GM19099 (cell line): ENCODE results near the gene PNMA1.
A peak's percentile ranks its signal among the peaks of the same experiment; 100 is the strongest.

Experiments used
- POLR2A ChIP-seq: IDR thresholded peaks from 3 replicates; pipeline ENCODE4 v1.6.1; 2011; ENCODE audit warnings: low read depth; ENCODE audit not compliant: insufficient read length; ENCODE audit errors: extremely low read depth

The PNMA1 gene, protein sequence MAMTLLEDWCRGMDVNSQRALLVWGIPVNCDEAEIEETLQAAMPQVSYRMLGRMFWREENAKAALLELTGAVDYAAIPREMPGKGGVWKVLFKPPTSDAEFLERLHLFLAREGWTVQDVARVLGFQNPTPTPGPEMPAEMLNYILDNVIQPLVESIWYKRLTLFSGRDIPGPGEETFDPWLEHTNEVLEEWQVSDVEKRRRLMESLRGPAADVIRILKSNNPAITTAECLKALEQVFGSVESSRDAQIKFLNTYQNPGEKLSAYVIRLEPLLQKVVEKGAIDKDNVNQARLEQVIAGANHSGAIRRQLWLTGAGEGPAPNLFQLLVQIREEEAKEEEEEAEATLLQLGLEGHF

DNA sequence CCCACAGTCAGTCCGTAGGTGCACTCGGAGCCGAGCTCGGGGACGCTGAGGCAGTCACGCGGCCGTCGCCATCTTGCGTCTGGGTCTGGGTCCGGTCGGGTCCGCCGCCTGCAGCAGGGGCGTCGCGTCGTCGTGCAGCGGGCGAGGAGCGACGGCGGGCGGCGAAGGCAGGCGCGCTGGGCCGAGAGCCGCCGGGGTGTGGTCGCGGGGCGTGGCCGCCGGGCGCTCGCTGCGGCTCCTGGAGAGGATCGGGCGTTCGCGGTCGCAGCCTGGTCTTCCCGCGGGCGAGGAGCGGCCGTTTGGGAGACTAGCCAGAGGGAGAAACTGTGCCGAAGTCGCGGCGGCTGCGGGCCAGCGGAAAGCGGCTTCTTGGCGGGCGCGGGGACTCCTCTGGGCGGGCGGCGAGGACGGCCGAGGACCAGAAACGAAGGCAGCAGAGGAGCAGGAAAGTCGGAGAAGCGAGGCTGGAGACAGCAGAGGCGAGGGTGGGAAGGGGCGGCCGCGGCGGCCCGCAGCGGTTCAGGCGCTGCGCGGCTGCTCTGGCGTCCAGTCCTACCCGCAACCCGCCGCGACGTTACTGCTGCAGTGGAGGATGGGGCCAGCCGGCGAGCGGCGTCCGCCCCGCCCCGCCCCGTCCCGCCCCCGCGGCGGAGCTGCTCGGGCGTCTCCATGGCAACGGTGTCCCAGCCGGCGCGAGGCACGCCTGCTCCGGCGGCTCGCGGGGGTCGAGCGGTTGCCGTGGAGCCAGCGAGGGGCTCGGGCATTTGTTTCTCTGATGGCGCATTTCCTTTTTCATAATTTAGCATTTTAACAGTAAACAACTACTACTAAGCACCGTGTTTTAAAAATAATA is at the start of gene PNMA1:
Gene PNMA1, minus strand, starts transcription at position 582 of the 853 bp plus-strand sequence. CDS start 745 bp downstream, outside the sequence.
- TF ChIP-seq POLR2A: peak; percentile 43

DNA sequence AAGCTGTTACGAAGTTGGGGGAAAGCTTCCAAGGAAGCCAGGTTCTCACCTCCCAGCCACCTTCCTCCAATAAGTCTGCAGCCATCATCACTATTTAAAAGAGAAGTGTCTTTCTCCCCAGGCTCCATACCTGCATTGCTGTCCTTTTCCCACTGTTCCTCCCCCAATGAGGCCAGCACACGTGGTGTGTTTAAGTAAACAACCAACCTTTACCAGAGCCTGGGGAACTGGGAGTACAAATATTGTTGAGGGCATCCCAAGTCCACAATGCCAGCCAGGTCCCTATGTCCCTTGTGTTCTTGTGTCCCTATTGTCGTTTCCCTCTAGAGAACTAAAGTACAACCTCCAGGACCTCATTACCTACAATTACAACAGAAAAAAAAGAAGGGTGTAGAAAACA is 49.2 kb upstream of the PNMA1 start:
- TF ChIP-seq POLR2A: no peak

DNA sequence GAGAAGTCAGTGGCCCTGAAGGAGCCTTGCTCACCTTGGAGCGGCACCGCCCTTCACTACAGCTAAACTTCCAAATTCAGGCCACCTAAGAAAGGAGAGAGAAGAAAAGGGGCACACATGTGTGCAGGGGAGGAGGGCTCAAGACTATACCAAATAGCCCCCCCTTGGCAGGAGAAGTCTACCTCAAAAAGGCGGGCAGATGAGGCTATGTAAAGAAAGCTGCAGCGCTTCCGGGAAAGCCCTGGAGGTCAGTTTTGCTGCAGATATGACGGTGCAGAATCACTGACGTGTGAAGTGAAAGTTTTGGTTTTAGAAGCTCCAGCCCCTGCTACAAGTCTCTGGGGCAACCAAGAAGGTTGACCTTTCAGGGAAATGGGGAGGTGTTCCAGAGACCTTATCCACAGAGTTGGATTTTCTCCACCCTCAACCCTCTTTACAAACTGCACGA is 48.2 kb upstream of the PNMA1 start:
- TF ChIP-seq POLR2A: peak; percentile 41

DNA sequence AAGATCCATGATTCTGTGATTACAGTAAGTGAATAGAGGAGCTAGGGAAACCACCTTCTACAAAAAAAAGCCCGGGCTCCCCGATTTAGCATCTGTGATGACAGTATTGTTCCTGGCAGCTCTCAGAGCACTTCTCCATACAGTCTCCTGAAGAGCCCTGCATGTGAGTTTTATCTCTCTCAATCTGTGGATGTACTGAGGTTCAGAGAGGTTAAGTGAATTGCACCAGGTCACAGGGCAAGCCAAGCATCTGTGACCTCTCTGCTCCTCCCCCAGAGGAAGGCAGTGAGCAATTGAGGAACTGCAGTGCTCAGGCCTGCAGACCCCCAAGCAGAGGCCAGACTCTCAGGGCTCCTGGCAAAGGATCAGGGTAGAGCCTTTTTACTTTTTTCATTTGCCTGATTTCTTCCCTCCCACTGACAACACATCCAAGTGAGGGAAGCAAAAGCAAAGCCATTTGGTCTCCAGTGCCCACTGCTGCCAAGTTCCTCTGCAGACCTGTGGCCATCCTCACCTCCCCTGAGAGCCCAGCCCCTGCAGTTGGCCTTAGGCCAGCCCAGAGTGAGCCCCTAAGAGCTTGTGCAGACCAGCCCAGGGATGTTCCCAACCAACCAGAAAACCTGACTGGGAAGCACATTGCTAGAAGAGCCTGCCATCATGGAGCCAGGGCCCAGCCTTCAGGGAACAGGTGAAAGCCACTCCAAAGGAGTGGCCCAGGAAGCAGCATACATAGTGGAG is 47.6 kb upstream of the PNMA1 start:
- TF ChIP-seq POLR2A: no peak

DNA sequence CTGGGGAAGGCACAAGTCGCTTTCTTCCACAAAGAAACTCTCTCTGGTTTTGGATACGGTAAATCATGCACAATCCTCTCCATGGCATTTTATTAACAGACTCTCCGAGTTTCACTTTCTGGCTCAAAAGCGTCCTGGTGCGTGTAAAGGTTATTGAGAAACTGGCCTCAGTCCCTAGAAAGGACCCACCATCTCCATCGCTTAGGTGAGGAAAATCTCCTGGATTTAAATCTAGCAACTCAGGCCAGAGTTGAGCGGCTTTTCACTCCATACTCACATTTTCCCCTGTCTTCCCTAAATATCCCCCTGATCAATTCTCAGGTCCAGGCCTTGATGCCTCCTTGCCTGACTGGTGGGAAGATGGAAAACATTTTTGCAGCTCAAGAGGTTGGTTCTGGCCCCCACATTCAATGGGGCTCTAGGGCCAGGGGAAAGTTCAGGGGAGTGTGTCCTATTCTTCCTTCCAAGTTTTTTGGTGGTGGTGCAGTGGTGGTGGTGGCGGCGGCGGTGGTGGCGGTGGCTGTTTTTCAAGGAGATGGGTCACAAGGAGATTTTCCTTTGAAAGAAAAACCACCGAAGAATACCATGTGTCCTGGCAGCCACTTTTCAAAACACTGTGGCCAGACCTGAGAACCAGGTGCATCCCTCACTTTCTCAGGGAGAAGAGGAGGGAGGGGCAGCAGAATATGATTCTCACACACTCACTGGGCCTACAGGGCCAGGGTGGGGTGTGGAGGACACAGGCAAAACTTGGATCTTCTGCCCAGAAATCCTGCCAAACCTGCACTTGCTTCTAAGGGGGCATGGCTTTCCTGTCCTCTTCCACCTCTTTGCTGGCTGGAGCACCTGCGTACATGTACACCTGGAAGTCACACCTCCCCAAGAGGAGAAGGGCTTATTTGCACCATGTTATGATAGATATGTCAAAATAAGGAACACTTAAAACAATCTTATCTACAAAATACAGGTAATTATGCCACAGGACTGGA is 46.7 kb upstream of the PNMA1 start:
- TF ChIP-seq POLR2A: no peak

DNA sequence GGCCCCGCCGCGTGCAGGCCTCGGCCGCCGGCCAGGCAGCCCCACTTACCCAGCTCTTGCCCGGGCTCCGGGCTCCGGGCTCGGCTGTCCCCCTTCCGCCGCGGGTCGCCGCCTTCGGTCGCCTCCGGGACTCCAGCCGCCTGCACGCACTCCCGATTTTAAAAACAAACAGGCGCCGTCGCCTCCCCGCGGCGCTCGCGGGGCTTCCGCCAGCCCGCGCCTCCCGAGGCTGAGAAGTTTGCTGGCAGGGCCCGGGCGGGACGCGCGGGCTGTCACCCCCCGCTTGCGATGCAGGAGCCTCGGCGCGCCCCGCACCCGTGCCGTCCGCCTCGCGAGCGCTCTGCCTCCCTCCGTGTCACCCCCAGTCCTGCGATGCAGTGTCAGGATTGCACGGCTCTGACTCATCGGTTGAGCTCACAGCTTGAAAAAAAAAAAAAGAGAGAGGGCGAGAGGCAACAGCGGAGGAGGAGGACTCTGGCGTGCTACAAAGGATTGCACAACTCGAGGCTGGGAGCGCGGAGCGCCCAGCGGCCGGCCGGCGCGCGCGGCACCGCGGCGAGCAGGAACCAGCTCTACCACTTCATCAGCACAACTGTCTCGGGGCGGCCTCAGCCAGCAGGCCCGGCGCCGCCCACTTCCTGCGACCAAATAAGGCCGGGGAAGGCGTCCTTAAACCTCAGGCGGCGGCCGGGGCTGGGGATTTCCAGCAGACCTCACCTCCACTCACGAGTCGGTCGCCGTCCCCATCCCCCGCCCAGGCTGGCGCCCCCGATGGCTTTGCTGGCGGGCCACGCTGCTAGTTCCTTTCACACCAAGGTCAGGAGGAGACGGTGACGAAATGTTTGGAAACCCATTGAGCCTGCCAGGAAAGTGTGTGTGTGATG is 45.8 kb upstream of the PNMA1 start:
- peak; percentile 99 for TF ChIP-seq POLR2A

DNA sequence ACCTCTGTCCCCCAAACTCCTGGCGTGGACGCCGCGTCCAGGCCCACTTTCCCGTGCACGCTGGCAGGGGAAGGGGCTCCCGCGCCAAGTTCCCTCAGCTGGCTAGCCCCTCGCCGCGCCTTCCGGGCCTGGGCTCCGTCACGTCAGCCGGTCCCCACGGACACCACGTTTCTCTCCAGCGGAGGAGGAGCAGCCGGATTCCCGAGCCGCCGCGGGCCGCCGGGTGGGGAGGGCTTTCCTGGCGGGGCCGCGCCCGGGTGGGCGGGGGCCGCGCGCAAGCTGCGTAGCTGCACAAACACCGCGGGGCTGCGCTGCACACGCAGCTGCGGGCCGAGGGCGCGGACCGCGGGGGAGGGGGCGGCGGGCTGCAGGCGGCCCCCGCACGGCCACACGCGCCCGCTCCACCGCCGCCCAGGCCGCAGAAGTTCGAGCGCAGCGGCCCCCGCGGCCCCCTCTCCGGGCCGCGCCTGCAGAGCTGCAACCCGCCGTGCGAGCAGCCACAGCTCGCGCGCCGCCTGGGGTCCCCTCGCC is 45.1 kb upstream of the PNMA1 start:
- TF ChIP-seq POLR2A: no peak

DNA sequence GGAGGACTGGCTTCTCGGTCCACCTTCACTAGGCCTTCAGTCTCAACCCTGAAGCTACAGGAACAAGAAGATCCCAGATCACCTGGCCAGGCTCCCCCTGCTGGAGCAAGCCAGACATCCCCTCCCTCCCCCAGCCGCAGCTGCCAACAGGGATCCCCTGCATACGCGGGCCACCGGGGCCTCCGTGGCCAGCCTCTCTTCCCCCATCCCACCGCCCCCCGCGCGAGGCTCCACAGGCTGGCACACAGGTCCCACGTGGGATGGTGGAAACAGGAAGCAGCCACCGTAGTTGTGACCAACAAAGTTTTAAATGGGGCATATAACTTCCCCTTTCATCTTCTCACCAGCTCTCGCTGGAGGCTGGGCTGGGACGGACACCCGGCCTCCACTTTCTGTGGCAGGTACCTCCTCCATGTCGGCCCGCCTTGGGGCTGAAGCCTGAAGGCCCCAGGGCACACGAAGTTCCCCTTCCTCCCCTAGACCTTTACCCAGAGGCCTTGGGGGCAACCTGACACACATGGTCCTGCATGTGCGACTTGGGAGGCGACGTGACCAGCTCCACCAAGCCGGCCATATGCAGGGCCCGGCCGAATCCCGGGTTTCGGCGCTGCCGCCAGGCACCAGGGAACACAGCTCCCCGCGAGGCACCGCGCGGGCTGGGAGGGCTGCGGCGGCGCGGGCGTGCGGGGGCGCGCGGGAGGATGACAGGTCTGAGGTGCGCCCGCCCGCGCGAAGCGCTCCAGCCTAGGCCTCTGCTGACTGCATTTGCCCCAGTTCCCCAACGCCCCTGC is 44.4 kb upstream of the PNMA1 start:
- peak; percentile 63 for TF ChIP-seq POLR2A

DNA sequence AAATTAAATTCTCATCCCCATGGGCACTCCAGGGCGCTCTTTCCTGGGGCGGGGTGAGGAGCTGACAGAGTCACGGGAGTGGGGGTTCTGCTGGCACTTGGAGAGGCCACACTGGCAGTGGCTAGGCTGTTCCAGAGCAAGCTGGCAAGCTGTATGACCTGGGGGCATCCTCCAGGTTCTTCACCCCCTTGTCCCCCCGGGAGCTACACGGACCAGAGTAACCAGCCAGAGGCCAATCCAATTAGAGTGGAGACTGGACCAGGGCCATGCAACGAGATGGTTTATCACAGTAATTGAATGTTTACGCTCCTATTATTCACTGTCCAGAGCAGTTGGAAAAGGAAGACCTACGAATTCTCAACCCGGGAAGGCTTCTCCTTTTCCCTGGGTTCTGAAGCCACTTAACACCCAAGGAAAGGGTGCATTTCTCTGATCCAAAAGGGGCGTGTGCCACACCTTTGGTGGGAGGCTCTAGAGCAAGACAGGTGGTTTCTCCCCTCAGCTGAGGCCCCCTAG is 43.8 kb upstream of the PNMA1 start:
- no peak for TF ChIP-seq POLR2A

DNA sequence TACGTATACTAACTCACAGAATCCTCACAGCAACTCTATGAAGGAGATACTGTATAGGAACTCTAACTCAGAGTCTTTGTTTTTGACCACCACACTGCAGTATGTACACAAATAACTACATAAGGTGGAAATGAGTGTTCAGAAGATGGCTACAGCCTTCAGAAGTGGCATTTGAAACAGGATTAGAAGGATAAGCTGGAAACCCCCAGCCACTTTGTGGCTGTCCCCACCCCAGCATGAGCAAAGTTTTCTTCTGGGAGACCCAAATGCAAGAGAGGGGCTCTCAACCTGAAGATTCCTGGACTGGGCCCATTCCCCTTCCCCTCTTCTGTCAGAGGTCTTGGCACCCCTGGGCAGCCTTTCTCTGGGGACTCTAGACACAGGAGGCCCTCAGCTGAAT is 43.2 kb upstream of the PNMA1 start:
- TF ChIP-seq POLR2A: no peak

DNA sequence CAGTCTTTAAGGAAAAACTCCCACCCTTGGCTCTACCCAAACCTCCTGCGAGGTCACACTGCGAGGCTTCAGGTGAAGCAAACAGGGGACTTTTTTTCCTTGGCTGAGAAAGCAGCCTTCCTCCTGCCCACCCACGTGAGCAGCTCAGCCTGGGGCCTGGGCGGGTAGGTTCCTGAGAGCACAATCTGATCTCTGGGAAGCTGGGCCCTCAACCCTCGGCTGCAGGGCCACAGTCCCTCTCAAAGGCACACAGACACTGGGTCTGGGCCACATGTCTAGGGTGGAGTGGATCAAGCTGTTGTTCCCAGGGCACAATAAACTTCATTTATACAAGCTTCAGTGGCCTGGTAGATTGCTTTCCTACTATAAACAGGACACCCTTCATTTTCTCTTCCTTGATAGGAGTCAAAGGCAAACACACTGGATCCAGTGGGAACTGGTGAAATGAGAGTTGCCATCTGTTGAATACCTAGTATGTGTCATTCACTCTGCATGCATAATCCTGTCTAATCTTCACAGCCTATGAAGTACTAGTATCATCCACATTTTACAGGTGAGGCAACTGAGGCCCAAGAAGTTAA is 41.3 kb upstream of the PNMA1 start:
- no peak for TF ChIP-seq POLR2A

DNA sequence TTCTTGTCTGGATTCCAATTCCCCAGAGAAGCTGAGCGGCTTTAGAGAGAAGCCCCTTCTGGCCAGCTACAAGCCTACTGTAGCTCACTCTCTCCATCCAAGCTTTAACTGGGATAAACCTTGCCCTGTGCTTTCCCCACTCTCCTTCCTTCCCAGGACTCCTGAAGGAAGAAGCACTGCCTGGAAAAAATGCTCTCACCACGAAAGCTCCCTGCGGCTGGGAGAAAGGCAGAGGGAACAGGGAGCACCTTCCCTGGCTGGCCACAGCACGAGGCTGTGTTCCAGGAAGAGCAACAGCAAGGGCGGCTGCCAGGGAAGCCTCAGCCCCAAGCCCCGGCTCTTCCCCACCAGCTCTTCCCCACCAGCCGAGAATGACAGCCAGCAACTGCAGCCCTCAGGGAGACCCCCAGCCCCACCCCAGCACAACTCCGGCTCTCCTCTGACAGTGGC is 40.8 kb upstream of the PNMA1 start:
- TF ChIP-seq POLR2A: no peak
